Measurements from ENCODE around the gene SNAI3. TPM values are rescaled to one million over a fixed set of nuclear protein-coding genes. Genes with fewer than 3 reads are reported as not detected.

Gene SNAI3
- total RNA-seq, 1 experiment from 2014 or later: 0.54 TPM

- intact Hi-C loops (cut with micrococcal nuclease; ENCODE audit: unreplicated experiment): no loop called here
- BruUV-seq (replicated peaks): no TSS peak
- CTCF ChIA-PET: no interaction called here
- Mint-ChIP-seq H3K36me3 (ENCODE audit: insufficient read depth, unreplicated experiment) (peaks cover 72% of the 10 kb centered on the region), H3K4me1 (ENCODE audit: low read depth, unreplicated experiment) (peaks cover 21% of the 10 kb centered on the region), H3K27ac (ENCODE audit: unreplicated experiment) (no peak overlapping the region), H3K27me3 (ENCODE audit: unreplicated experiment) (peaks cover 38% of the 10 kb centered on the region), H3K9me3 (ENCODE audit: low read depth, unreplicated experiment) (no peaks in the 10 kb centered on the region), H3K4me3 (ENCODE audit: low read depth, unreplicated experiment) (peak overlapping the region; percentile 61)
- TF ChIP-seq CTCF (IDR thresholded peaks at IDR 0.05; ENCODE audit: unreplicated experiment): no peak
- no peak for DNase-seq
Measured at GRCh38 chr16:88635671-88636319, 50.5 kb downstream of the SNAI3 start.

- TF ChIP-seq CTCF (IDR thresholded peaks at IDR 0.05; ENCODE audit: unreplicated experiment): no peak
- peak overlapping the region; percentile 61 for H3K4me3 Mint-ChIP-seq (ENCODE audit: low read depth, unreplicated experiment)
- DNase-seq: no peak
- CTCF ChIA-PET: no interaction called here
- intact Hi-C loops (cut with micrococcal nuclease; ENCODE audit: unreplicated experiment): no loop called here
- peaks cover 16% of the 10 kb centered on the region for H3K4me1 Mint-ChIP-seq (ENCODE audit: low read depth, unreplicated experiment)
- no peaks in the 10 kb centered on the region for H3K9me3 Mint-ChIP-seq (ENCODE audit: low read depth, unreplicated experiment)
- no TSS peak for BruUV-seq (replicated peaks)
- peaks cover 67% of the 10 kb centered on the region for H3K36me3 Mint-ChIP-seq (ENCODE audit: insufficient read depth, unreplicated experiment)
- peaks cover 31% of the 10 kb centered on the region for H3K27me3 Mint-ChIP-seq (ENCODE audit: unreplicated experiment)
- no peak overlapping the region for H3K27ac Mint-ChIP-seq (ENCODE audit: unreplicated experiment)
Measured at GRCh38 chr16:88634994-88635670, 51.2 kb downstream of the SNAI3 start.

DNA sequence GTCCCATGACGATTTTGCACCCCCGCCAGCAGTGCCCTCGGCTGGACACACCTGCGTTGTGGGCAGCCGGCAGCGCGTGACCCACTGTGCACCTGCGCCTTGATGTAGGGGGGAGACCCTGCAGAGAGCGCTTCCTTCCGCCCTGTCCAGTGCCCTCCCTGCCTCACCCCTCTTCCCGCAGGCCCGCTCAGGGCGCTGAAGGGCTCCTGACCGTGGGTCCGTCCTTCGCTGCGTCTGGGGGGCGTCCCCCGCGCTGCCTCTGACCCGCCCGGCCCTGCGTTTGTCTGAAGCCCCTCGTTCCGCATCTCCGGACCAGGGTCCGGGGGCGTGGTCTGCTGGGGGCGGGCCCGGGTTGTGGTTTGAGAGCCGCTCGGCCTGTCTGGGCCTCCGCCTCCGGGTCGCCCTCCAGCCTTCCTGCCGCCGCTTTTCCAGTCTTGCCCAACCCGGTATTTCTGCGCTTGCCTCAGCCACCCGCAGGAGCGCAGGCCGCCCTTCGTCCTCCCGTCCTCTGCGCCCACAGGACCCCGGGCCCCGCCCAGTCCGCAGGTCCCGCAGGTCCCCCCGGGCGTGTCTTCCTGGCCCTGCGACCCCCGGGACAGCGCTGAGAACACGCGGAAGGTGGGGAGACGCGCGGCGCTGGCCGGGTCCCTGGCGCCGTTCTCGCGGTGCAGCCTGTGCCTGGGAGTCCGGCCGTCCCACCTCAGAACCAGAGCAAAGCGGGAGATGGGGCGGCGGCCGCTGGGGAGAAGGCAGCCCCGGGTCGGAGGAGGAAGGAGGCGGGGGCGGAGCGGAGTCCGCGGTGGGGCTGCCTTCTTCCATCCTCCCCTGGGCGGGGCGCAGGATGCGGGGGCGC lies 51.9 kb downstream of the SNAI3 start:
- BruUV-seq (replicated peaks): no TSS peak
- Mint-ChIP-seq H3K4me1 (ENCODE audit: low read depth, unreplicated experiment) (peaks cover 12% of the 10 kb centered on the region), H3K36me3 (ENCODE audit: insufficient read depth, unreplicated experiment) (peaks cover 64% of the 10 kb centered on the region), H3K9me3 (ENCODE audit: low read depth, unreplicated experiment) (no peaks in the 10 kb centered on the region), H3K4me3 (ENCODE audit: low read depth, unreplicated experiment) (peak overlapping the region; percentile 61), H3K27ac (ENCODE audit: unreplicated experiment) (no peak overlapping the region), H3K27me3 (ENCODE audit: unreplicated experiment) (peaks cover 24% of the 10 kb centered on the region)
- intact Hi-C loops (cut with micrococcal nuclease; ENCODE audit: unreplicated experiment): no loop called here
- no peak for DNase-seq
- CTCF ChIA-PET: interaction anchor here (0.9 kb wide), 1 partner anchor 18 kb away, joined by 3 read pairs; no protein-coding TSS in a partner anchor
- no peak for TF ChIP-seq CTCF (IDR thresholded peaks at IDR 0.05; ENCODE audit: unreplicated experiment)

DNA sequence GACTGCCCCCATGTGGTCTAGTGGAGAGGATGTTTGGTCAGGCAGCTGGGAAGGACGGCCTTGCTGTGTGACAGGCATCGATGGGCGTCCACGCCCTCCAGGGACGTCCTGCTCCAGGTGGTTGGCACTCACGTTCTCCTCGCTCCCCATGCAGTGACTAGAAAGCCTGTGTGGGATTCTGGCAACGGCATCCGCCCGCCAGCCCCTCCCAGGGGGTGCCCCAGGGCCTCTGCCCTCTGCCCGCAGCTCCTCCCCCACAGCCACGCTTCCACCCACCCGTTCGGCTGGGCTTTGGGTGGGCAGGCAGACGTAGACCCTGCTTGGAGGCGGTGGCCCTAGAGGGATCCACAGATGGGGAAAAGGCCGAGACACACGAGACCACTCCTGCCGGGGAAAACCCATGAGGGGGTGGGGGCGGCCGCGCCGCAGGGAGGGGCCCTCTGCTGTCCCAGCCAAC lies 52.6 kb downstream of the SNAI3 start:
- peak; percentile 64 for DNase-seq
- CTCF ChIA-PET: interaction anchor here (0.9 to 1.4 kb wide), 2 partner anchors 18 to 64 kb away, joined by 3 read pairs; partner anchors contain the start of gene ZC3H18

More for the DNA sequence above, 52.6 kb downstream of the SNAI3 start:
- no peak for TF ChIP-seq CTCF (IDR thresholded peaks at IDR 0.05; ENCODE audit: unreplicated experiment)
- BruUV-seq (replicated peaks): no TSS peak
- Mint-ChIP-seq H3K9me3 (ENCODE audit: low read depth, unreplicated experiment) (no peaks in the 10 kb centered on the region), H3K27ac (ENCODE audit: unreplicated experiment) (no peak overlapping the region), H3K4me3 (ENCODE audit: low read depth, unreplicated experiment) (peak overlapping the region; percentile 61), H3K4me1 (ENCODE audit: low read depth, unreplicated experiment) (peaks cover 10% of the 10 kb centered on the region), H3K36me3 (ENCODE audit: insufficient read depth, unreplicated experiment) (peaks cover 68% of the 10 kb centered on the region), H3K27me3 (ENCODE audit: unreplicated experiment) (peaks cover 21% of the 10 kb centered on the region)
- intact Hi-C loops (cut with micrococcal nuclease; ENCODE audit: unreplicated experiment): no loop called here
